T-cell (primary cell): ENCODE results near the gene GCAT. TPM values are rescaled to one million over a fixed set of nuclear protein-coding genes. Genes with fewer than 3 reads are reported as not detected.

Source experiments
- ATAC-seq, 4 experiments: fragments of 200-7000 bp in 3 of 4; fragments of 150-1000 bp in 1 of 4; cut with Tn5 transposase; replicated peaks in 1 of 4; 1 replicate in 3 of 4; 2 replicates in 1 of 4; pipeline ENCODE4 v1.10.0; 2021; ENCODE audit warnings: moderate library complexity in 3 of 4, mild to moderate bottlenecking in 2 of 4, moderate number of reproducible peaks in 1 of 4
- CTCF ChIA-PET, 2 donors: fragments of 300-600 bp; sonication (Branson Sonifier 250); formaldehyde crosslinking; loops; one replicate each; lab custom pipeline; 2022; ENCODE audit warnings: antibody characterized with exemption in 2 of 2; lab: Charles Lee
- POLR2A ChIA-PET, 2 donors: fragments of 300-600 bp; sonication (Branson Sonifier 250); formaldehyde crosslinking; loops; one replicate each; lab custom pipeline; 2022; ENCODE audit warnings: antibody characterized with exemption in 2 of 2; lab: Charles Lee
- DNase-seq, 35 experiments: peaks; one replicate each; pipeline versions ENCODE4 v3.0.0 to v3.0.0-alpha.2; 2013 to 2023
- H3K27ac ChIP-seq: one replicate; pipeline ENCODE4 v1.5.1; 2013; ENCODE audit warnings: low read length
- H3K27me3 ChIP-seq, 2 experiments: replicated peaks in 1 of 2; 1 replicate in 1 of 2; 2 replicates in 1 of 2; pipeline versions ENCODE4 v1.6.1 to v1.7.0; 2013; ENCODE audit warnings: low read length in 1 of 2, mixed read lengths in 1 of 2; ENCODE audit not compliant: control insufficient read depth in 2 of 2, insufficient read depth in 2 of 2; ENCODE audit errors: extremely low read depth in 1 of 2
- H3K36me3 ChIP-seq, 2 donors: 1 replicate in 1 of 2; 2 replicates in 1 of 2; pipeline versions ENCODE4 v1.6.1 to v1.7.0; 2013; ENCODE audit warnings: low read length in 1 of 2; ENCODE audit not compliant: control insufficient read depth in 2 of 2, insufficient read depth in 1 of 2; ENCODE audit errors: extremely low read depth in 1 of 2
- H3K4me1 ChIP-seq, 2 experiments: 1 replicate in 1 of 2; 2 replicates in 1 of 2; pipeline versions ENCODE4 v1.6.1 to v1.7.0; 2013; ENCODE audit warnings: low read length in 2 of 2, mixed read lengths in 1 of 2; ENCODE audit not compliant: insufficient read depth in 2 of 2, control insufficient read depth in 1 of 2; ENCODE audit errors: extremely low read depth in 1 of 2
- H3K4me3 ChIP-seq, 2 donors: 1 replicate in 1 of 2; 2 replicates in 1 of 2; pipeline versions ENCODE4 v1.5.1 to v1.7.0; 2013; ENCODE audit warnings: mild to moderate bottlenecking in 2 of 2, low read length in 1 of 2, moderate library complexity in 1 of 2; ENCODE audit not compliant: control insufficient read depth in 1 of 2; ENCODE audit errors: extremely low read depth in 1 of 2
- H3K9me3 ChIP-seq: 2 replicates; pipeline ENCODE4 v1.7.0; 2013
- H3K27ac Mint-ChIP-seq, 2 donors: one replicate each; pipeline ENCODE4 v1.8.0; 2020 to 2021; ENCODE audit warnings: mild to moderate bottlenecking in 2 of 2, mixed read lengths in 2 of 2
- H3K27me3 Mint-ChIP-seq, 2 donors: one replicate each; pipeline ENCODE4 v1.8.0; 2021 to 2022; ENCODE audit warnings: mixed read lengths in 2 of 2
- H3K36me3 Mint-ChIP-seq: one replicate; pipeline ENCODE4 v1.8.0; 2021; ENCODE audit warnings: mixed read lengths
- H3K4me1 Mint-ChIP-seq, 3 donors: one replicate each; pipeline ENCODE4 v1.8.0; 2020 to 2022; ENCODE audit warnings: mixed read lengths in 3 of 3, mild to moderate bottlenecking in 1 of 3
- H3K4me3 Mint-ChIP-seq, 3 donors: one replicate each; pipeline ENCODE4 v1.8.0; 2020 to 2022; ENCODE audit warnings: mild to moderate bottlenecking in 3 of 3, mixed read lengths in 3 of 3, moderate library complexity in 3 of 3
- H3K9me3 Mint-ChIP-seq, 3 donors: one replicate each; pipeline ENCODE4 v1.8.0; 2020 to 2022; ENCODE audit warnings: mixed read lengths in 3 of 3
- WGBS: methylation state at CpG from one replicate; pipeline ENCODE4 v1.1.5; 2013; ENCODE audit warnings: missing lambda C conversion rate; ENCODE audit not compliant: insufficient coverage; 5-methylcytosine and 5-hydroxymethylcytosine counted together
- total RNA-seq, 35 experiments: library from RNA in 6 of 35; stranded (reverse) in 6 of 35; fragments of 120-200 nt in 1 of 35; gene quantifications; one replicate each; pipeline versions ENCODE4 v1.2.1 to v1.2.4 and lab custom pipeline; 2013 to 2026

GCAT gene
- total RNA-seq, 5 donors from 2014 or later (not counting 1 experiment from before 2014, with no cell fraction given) = 1.2 to 3.5 (median 2.3) TPM

- no peaks in the 10 kb centered on the region for H3K9me3 ChIP-seq
- ChIA-PET CTCF (no interaction called here), POLR2A (no interaction called here)
- no peaks in the 10 kb centered on the region for H3K4me1 ChIP-seq
- Mint-ChIP-seq H3K27me3 (no peaks in the 10 kb centered on the region), H3K4me1 (no peaks in the 10 kb centered on the region), H3K36me3 (peaks cover 19% of the 10 kb centered on the region), H3K4me3 (no peak overlapping the region), H3K9me3 (no peaks in the 10 kb centered on the region), H3K27ac (no peak overlapping the region)
- H3K36me3 ChIP-seq = peaks cover 7 to 34% of the 10 kb centered on the region in 2 donors
- DNase-seq = no peak
- no peaks in the 10 kb centered on the region for H3K27me3 ChIP-seq
- no peak overlapping the region for H3K4me3 ChIP-seq
- no peak overlapping the region for H3K27ac ChIP-seq
- no peak for ATAC-seq
- WGBS = 88% methylated on average over 15 of the region's 16 CpGs
Observed at GRCh38 chr22:37763652-37764051, 44.1 kb upstream of the GCAT start.

GRCh38 chr22:37764622-37765021 is 43.1 kb upstream of the GCAT start:
- POLR2A ChIA-PET = no interaction called here

GRCh38 chr22:37765498-37765897 is 42.2 kb upstream of the GCAT start:
- DNase-seq (no peak), ATAC-seq (no peak)
- Mint-ChIP-seq H3K36me3 (peaks cover 10% of the 10 kb centered on the region), H3K9me3 (no peaks in the 10 kb centered on the region), H3K27me3 (no peaks in the 10 kb centered on the region), H3K4me1 (no peaks in the 10 kb centered on the region), H3K27ac (no peak overlapping the region), H3K4me3 (no peak overlapping the region)
- no peak overlapping the region for H3K4me3 ChIP-seq
- 98% methylated on average over 13 of the region's 13 CpGs for WGBS
- H3K36me3 ChIP-seq = peaks cover 6 to 24% of the 10 kb centered on the region in 2 donors
- no peak overlapping the region for H3K27ac ChIP-seq
- ChIA-PET POLR2A (no interaction called here), CTCF (interaction anchor here in 1 of 2 donors (0.7 kb wide), 1 partner anchor 121 kb away, joined by 11 read pairs; no protein-coding TSS in a partner anchor)
- no peaks in the 10 kb centered on the region for H3K9me3 ChIP-seq
- H3K27me3 ChIP-seq = no peaks in the 10 kb centered on the region
- H3K4me1 ChIP-seq = no peaks in the 10 kb centered on the region

More at GRCh38 chr22:37764622-37765021, 43.1 kb upstream of the GCAT start:
- no peaks in the 10 kb centered on the region for H3K9me3 Mint-ChIP-seq
- DNase-seq (no peak), ATAC-seq (no peak)
- H3K27me3 Mint-ChIP-seq = no peaks in the 10 kb centered on the region
- no peak overlapping the region for H3K4me3 ChIP-seq
- H3K36me3 Mint-ChIP-seq = peaks cover 14% of the 10 kb centered on the region
- no peak overlapping the region for H3K27ac Mint-ChIP-seq
- WGBS = 100% methylated on average over 2 of the region's 6 CpGs
- no peak overlapping the region for H3K27ac ChIP-seq
- H3K36me3 ChIP-seq = peaks cover 6 to 28% of the 10 kb centered on the region in 2 donors
- no peak overlapping the region for H3K4me3 Mint-ChIP-seq
- H3K4me1 Mint-ChIP-seq = no peaks in the 10 kb centered on the region
- H3K9me3 ChIP-seq = no peaks in the 10 kb centered on the region
- CTCF ChIA-PET = interaction anchor here in 1 of 2 donors (0.7 kb wide), 1 partner anchor 120 kb away, joined by 11 read pairs; no protein-coding TSS in a partner anchor
- no peaks in the 10 kb centered on the region for H3K27me3 ChIP-seq
- no peaks in the 10 kb centered on the region for H3K4me1 ChIP-seq

GRCh38 chr22:37765953-37766576 is 41.7 kb upstream of the GCAT start:
- no peak overlapping the region for H3K4me3 Mint-ChIP-seq

GRCh38 chr22:37768273-37768672 is 39.5 kb upstream of the GCAT start:
- Mint-ChIP-seq H3K9me3 (no peaks in the 10 kb centered on the region), H3K27me3 (no peaks in the 10 kb centered on the region), H3K4me1 (no peaks in the 10 kb centered on the region), H3K4me3 (no peak overlapping the region), H3K36me3 (peaks cover 20% of the 10 kb centered on the region), H3K27ac (no peak overlapping the region)
- Histone ChIP-seq H3K9me3 (no peaks in the 10 kb centered on the region), H3K4me1 (no peaks in the 10 kb centered on the region), H3K4me3 (no peak overlapping the region), H3K36me3 (peaks cover 4 to 23% of the 10 kb centered on the region in 2 donors), H3K27ac (no peak overlapping the region), H3K27me3 (no peaks in the 10 kb centered on the region)
- DNase-seq (no peak), ATAC-seq (no peak)
- ChIA-PET CTCF (interaction anchor here in 1 of 2 donors (0.6 to 0.7 kb wide), 3 partner anchors 72 to 786 kb away, joined by 3 to 7 read pairs (median 5); no protein-coding TSS in a partner anchor), POLR2A (no interaction called here)
- no CpG with 5 or more reads among the region's 3 CpGs for WGBS

More at GRCh38 chr22:37765953-37766576, 41.7 kb upstream of the GCAT start:
- no peaks in the 10 kb centered on the region for H3K27me3 Mint-ChIP-seq
- ChIA-PET CTCF (interaction anchor here in 1 of 2 donors (0.6 kb wide), 1 partner anchor 12 kb away, joined by 3 read pairs; no protein-coding TSS in a partner anchor), POLR2A (no interaction called here)
- DNase-seq (no peak), ATAC-seq (no peak)
- H3K27me3 ChIP-seq = no peaks in the 10 kb centered on the region
- no peak overlapping the region for H3K27ac ChIP-seq
- no peak overlapping the region for H3K4me3 ChIP-seq
- H3K36me3 Mint-ChIP-seq = peaks cover 10% of the 10 kb centered on the region
- no peaks in the 10 kb centered on the region for H3K9me3 ChIP-seq
- H3K27ac Mint-ChIP-seq = no peak overlapping the region
- no peaks in the 10 kb centered on the region for H3K4me1 Mint-ChIP-seq
- H3K36me3 ChIP-seq = peaks cover 6 to 19% of the 10 kb centered on the region in 2 donors
- 59% methylated on average over 3 of the region's 8 CpGs for WGBS
- no peaks in the 10 kb centered on the region for H3K9me3 Mint-ChIP-seq
- H3K4me1 ChIP-seq = no peaks in the 10 kb centered on the region

- WGBS = 96% methylated on average over 24 of the region's 24 CpGs
- ATAC-seq (no peak), DNase-seq (no peak)
- Mint-ChIP-seq H3K4me1 (no peaks in the 10 kb centered on the region), H3K27me3 (no peaks in the 10 kb centered on the region), H3K27ac (no peak overlapping the region), H3K9me3 (no peaks in the 10 kb centered on the region), H3K36me3 (peaks cover 19% of the 10 kb centered on the region), H3K4me3 (no peak overlapping the region)
- H3K9me3 ChIP-seq = no peaks in the 10 kb centered on the region
- no peak overlapping the region for H3K27ac ChIP-seq
- H3K4me3 ChIP-seq = no peak overlapping the region
- CTCF ChIA-PET = interaction anchor here in 1 of 2 donors (0.6 to 0.7 kb wide), 2 partner anchors 73 to 785 kb away, joined by 3 to 7 read pairs; no protein-coding TSS in a partner anchor
- POLR2A ChIA-PET = no interaction called here
- H3K4me1 ChIP-seq = no peaks in the 10 kb centered on the region
- H3K27me3 ChIP-seq = no peaks in the 10 kb centered on the region
- peaks cover 4 to 24% of the 10 kb centered on the region in 2 donors for H3K36me3 ChIP-seq
Observed at GRCh38 chr22:37769056-37769455, 38.7 kb upstream of the GCAT start.
